Suprapubic skin (tissue), 4 donors: ENCODE measurements around the gene SCRN3. TPM values are rescaled to one million over a fixed set of nuclear protein-coding genes. Genes with fewer than 3 reads are reported as not detected.

Experiments used
- DNase-seq, 2 donors: peaks; one replicate each; pipeline ENCODE4 v3.0.0-alpha.2; 2019; ENCODE audit warnings: low spot score in 2 of 2
- H3K27ac ChIP-seq: fragments of 200-600 bp; sonication (generic); one replicate; pipeline ENCODE4 v1.5.1; 2019
- H3K27me3 ChIP-seq: fragments of 200-600 bp; sonication (generic); one replicate; pipeline ENCODE4 v1.5.1; 2019
- H3K36me3 ChIP-seq: fragments of 200-600 bp; sonication (generic); one replicate; pipeline ENCODE4 v1.5.1; 2019
- H3K4me1 ChIP-seq: fragments of 200-600 bp; sonication (generic); one replicate; pipeline ENCODE4 v1.5.1; 2019
- H3K4me3 ChIP-seq: fragments of 200-600 bp; sonication (generic); one replicate; pipeline ENCODE4 v1.5.1; 2019; ENCODE audit warnings: mild to moderate bottlenecking
- H3K9me3 ChIP-seq: fragments of 200-600 bp; sonication (generic); one replicate; pipeline ENCODE4 v1.5.1; 2019
- EP300 ChIP-seq: sonication (generic); formaldehyde crosslinking; IDR thresholded peaks from one replicate; pipeline ENCODE4 v1.6.1; 2017; ENCODE audit warnings: antibody characterized with exemption
- POLR2A ChIP-seq, 2 donors: fragments of 450-650 bp; IDR thresholded peaks; one replicate each; pipeline ENCODE4 v1.6.1; 2017; ENCODE audit warnings: antibody characterized with exemption in 2 of 2, mild to moderate bottlenecking in 2 of 2, moderate library complexity in 2 of 2
- POLR2AphosphoS5 ChIP-seq, 3 donors: sonication (generic); formaldehyde crosslinking; IDR thresholded peaks; one replicate each; pipeline ENCODE4 v1.6.1; 2017; ENCODE audit warnings: antibody characterized with exemption in 3 of 3
- WGBS: methylation state at CpG from one replicate; pipeline ENCODE4 v1.1.5; 2018; 5-methylcytosine and 5-hydroxymethylcytosine counted together
- total RNA-seq, 4 donors: library from RNA; depleted of rRNA; stranded (reverse); fragments of >200 nt; gene quantifications; one replicate each; pipeline ENCODE4 v1.1.0, GENCODE V29; 2016
- TF ChIP-seq, protein P1 (sequence below), 2 donors: fragments of 200-600 bp in 1 of 2; fragments of 450-650 bp in 1 of 2; sonication (generic) in 1 of 2; IDR thresholded peaks; one replicate each; pipeline ENCODE4 v1.5.1; 2016 to 2019; ENCODE audit warnings: antibody characterized with exemption in 2 of 2, mild to moderate bottlenecking in 1 of 2, moderate library complexity in 1 of 2

The SCRN3 gene, protein sequence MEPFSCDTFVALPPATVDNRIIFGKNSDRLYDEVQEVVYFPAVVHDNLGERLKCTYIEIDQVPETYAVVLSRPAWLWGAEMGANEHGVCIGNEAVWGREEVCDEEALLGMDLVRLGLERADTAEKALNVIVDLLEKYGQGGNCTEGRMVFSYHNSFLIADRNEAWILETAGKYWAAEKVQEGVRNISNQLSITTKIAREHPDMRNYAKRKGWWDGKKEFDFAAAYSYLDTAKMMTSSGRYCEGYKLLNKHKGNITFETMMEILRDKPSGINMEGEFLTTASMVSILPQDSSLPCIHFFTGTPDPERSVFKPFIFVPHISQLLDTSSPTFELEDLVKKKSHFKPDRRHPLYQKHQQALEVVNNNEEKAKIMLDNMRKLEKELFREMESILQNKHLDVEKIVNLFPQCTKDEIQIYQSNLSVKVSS
- total RNA-seq: 10 to 100 TPM; 10.5 to 32.7 (median 23.5) TPM

DNA sequence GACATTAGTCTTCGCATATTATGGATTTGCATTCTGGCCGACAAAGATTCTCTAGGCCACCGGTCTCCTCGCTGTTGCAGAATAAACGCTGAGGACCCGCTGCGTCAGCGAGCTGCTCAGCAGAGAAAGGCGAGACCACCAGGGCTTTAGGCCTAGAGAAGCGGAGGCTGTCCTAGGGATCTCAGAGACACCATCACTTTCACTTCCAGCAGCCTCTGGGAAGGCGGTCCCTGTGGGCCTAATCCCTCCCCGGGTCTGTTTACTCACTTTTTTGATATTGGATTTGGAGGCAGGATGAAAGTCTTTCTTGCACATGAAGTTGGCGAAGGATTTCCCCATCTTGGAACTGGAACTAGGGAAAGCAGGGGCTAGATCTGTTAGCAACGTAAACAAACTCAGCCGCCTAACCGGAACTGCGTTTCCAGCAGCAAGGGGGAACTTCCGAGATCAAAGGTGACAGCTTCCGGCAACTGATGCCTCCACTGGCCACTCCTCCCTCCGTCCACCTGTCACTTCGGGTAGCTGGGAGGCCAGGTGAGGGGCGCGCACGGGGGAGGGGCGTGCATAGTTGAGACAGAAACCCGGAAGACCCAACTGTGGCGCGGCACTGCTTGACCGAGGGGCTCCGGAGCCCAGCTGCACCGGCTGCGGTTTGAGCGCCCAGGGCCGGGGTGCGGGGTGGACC lies at the start of gene SCRN3:
Gene SCRN3, plus strand, starts transcription at position 447 of the 685 bp plus-strand sequence. CDS start 2,554 bp downstream, outside the sequence.
- under 1% methylated on average over 28 of the region's 35 CpGs for WGBS
- peaks cover 32% of the 10 kb centered on the region for H3K4me1 ChIP-seq
- peak within 1 kb of the TSS; percentile 78 for H3K4me3 ChIP-seq
- peak within 1 kb of the TSS; percentile 87 for H3K27ac ChIP-seq
- DNase-seq: peak; percentile 78 to 80
- TF ChIP-seq POLR2AphosphoS5 (IDR thresholded peaks at IDR 0.05) (peak in 1 of 3 donors; percentile 20), EP300 (no peak), POLR2A (IDR thresholded peaks at IDR 0.05) (peak in 1 of 2 donors; percentile 60)
- TF ChIP-seq, protein P1, sequence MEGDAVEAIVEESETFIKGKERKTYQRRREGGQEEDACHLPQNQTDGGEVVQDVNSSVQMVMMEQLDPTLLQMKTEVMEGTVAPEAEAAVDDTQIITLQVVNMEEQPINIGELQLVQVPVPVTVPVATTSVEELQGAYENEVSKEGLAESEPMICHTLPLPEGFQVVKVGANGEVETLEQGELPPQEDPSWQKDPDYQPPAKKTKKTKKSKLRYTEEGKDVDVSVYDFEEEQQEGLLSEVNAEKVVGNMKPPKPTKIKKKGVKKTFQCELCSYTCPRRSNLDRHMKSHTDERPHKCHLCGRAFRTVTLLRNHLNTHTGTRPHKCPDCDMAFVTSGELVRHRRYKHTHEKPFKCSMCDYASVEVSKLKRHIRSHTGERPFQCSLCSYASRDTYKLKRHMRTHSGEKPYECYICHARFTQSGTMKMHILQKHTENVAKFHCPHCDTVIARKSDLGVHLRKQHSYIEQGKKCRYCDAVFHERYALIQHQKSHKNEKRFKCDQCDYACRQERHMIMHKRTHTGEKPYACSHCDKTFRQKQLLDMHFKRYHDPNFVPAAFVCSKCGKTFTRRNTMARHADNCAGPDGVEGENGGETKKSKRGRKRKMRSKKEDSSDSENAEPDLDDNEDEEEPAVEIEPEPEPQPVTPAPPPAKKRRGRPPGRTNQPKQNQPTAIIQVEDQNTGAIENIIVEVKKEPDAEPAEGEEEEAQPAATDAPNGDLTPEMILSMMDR (IDR thresholded peaks at IDR 0.05): no peak
- H3K36me3 ChIP-seq: peaks cover 5% of the 10 kb centered on the region
- H3K9me3 ChIP-seq: no peaks in the 10 kb centered on the region
- H3K27me3 ChIP-seq: no peaks in the 10 kb centered on the region

DNA sequence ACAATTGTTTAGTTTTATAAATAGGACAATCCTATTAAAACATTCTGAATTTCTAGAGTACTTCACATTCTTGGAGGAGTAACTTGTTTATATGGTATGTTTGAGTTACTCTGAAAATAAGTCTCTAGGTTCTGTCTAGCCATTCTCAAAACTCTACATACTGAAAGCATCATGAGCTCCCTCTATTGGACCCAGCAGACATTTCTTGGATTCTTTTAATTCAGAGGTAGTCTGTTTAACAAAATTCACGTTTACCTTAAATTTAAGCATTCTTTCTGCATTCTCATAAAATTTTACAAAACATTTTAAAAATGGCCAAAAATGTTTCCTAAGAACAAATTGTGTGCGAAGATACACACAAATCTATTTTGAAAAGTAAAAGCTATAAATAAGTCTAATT lies 45.5 kb upstream of the SCRN3 start:
- H3K9me3 ChIP-seq: no peaks in the 10 kb centered on the region
- TF ChIP-seq POLR2A (IDR thresholded peaks at IDR 0.05) (no peak), EP300 (no peak), POLR2AphosphoS5 (IDR thresholded peaks at IDR 0.05) (no peak)
- TF ChIP-seq, protein P1 (IDR thresholded peaks at IDR 0.05): no peak
- WGBS: 76% methylated on average over 2 of the region's 2 CpGs
- no peak for DNase-seq
- H3K4me3 ChIP-seq: no peak overlapping the region
- no peak overlapping the region for H3K27ac ChIP-seq
- peaks cover 24% of the 10 kb centered on the region for H3K36me3 ChIP-seq
- H3K4me1 ChIP-seq: peaks cover 3% of the 10 kb centered on the region
- H3K27me3 ChIP-seq: no peaks in the 10 kb centered on the region

DNA sequence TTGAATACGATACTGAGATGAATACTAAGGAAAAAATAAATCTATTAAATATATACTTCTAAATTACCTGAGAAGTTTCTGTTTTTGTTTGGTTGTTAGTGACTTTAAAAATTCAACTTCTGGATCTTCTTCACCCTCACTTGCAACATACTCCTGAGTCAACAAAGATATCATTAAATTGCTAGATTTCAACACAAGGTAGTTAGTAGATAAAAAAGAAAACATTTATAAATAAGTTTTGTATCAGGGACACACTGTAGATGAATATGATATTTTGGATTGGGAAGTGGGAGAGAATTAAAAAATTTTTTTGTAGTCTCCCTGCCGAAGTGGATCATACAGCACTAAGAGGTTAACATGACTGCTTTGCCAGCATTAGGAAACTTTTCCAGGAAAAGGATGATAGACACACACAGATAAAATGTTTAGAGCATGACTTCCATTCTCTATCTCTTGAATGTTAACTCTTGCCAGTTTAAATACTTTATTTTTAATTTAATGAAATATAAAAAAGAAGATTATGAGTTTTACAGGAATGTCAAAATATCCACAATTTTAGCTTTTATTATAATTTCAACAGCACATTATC lies 44.8 kb upstream of the SCRN3 start:
- TF ChIP-seq, protein P1 (IDR thresholded peaks at IDR 0.05): no peak
- TF ChIP-seq EP300 (no peak), POLR2AphosphoS5 (IDR thresholded peaks at IDR 0.05) (no peak)
- H3K36me3 ChIP-seq: peaks cover 24% of the 10 kb centered on the region

DNA sequence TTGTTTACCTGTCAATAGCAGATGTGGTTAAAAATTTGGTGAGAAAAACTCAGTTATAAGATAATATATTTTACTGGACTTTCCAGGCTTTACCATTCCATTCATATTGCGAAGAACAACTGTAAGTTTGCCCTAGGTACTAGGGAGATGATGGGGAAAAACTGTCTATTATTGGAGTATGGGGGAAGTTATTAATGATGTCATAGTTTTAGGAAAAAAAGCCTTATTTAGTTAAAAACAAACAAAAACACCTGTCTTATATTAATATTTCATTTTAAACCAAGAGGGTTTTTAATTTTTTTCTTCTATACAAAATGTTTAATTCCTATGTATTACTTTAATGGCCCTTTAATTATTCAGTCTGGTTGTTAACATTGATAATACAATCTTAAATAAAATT lies 42.5 kb upstream of the SCRN3 start:
- no peaks in the 10 kb centered on the region for H3K27me3 ChIP-seq
- WGBS: 98% methylated on average over 1 of the region's 1 CpG

More for the DNA sequence above, 44.8 kb upstream of the SCRN3 start:
- 90% methylated on average over 2 of the region's 2 CpGs for WGBS
- Histone ChIP-seq H3K4me1 (no peaks in the 10 kb centered on the region), H3K4me3 (no peak overlapping the region), H3K9me3 (no peaks in the 10 kb centered on the region), H3K27ac (no peak overlapping the region), H3K27me3 (no peaks in the 10 kb centered on the region)
- DNase-seq: no peak

More for the DNA sequence above, 42.5 kb upstream of the SCRN3 start:
- peaks cover 34% of the 10 kb centered on the region for H3K36me3 ChIP-seq
- H3K27ac ChIP-seq: no peak overlapping the region
- H3K4me3 ChIP-seq: no peak overlapping the region
- no peak for TF ChIP-seq POLR2AphosphoS5 (IDR thresholded peaks at IDR 0.05)
- TF ChIP-seq, protein P1 (IDR thresholded peaks at IDR 0.05): no peak
- TF ChIP-seq EP300: no peak
- TF ChIP-seq POLR2A (IDR thresholded peaks at IDR 0.05): no peak
- H3K4me1 ChIP-seq: no peaks in the 10 kb centered on the region
- H3K9me3 ChIP-seq: no peaks in the 10 kb centered on the region
- no peak for DNase-seq
